Tibial artery (tissue), 4 donors: ENCODE measurements around the gene AQP5.

Experiments
- DNase-seq, 2 donors: peaks; one replicate each; pipeline ENCODE4 v3.0.0-alpha.2; 2019
- H3K27ac ChIP-seq, 2 donors: fragments of 200-600 bp; sonication (generic) in 1 of 2; 1 replicate in 1 of 2; 2 replicates in 1 of 2; pipeline ENCODE4 v1.5.1; 2018 to 2019; ENCODE audit warnings: mild to moderate bottlenecking in 1 of 2
- H3K27me3 ChIP-seq, 2 donors: fragments of 200-600 bp; sonication (generic) in 1 of 2; one replicate each; pipeline versions ENCODE4 v1.5.1 to v1.6.0; 2016 to 2019
- H3K36me3 ChIP-seq, 3 donors: fragments of 200-600 bp; sonication (generic) in 2 of 3; one replicate each; pipeline ENCODE4 v1.5.1; 2016 to 2019; ENCODE audit warnings: mild to moderate bottlenecking in 2 of 3
- H3K4me1 ChIP-seq, 4 donors: fragments of 200-600 bp; sonication (generic) in 2 of 4; 1 replicate in 3 of 4; 2 replicates in 1 of 4; pipeline ENCODE4 v1.5.1; 2016 to 2019
- H3K4me3 ChIP-seq, 2 donors: fragments of 200-600 bp; sonication (generic) in 1 of 2; 1 replicate in 1 of 2; 2 replicates in 1 of 2; pipeline ENCODE4 v1.5.1; 2018 to 2019; ENCODE audit warnings: mild to moderate bottlenecking in 2 of 2
- H3K9me3 ChIP-seq, 3 donors: fragments of 200-600 bp; sonication (generic) in 1 of 3; one replicate each; pipeline ENCODE4 v1.5.1; 2016 to 2019
- CTCF ChIP-seq, 2 experiments: fragments of 200-600 bp in 1 of 2; fragments of 450-650 bp in 1 of 2; IDR thresholded peaks; one replicate each; pipeline ENCODE4 v1.5.1; 2017 to 2019; ENCODE audit warnings: antibody characterized with exemption in 2 of 2, mild to moderate bottlenecking in 1 of 2, moderate library complexity in 1 of 2
- intact Hi-C: fragments of 100-400 bp; cut with DNase I; formaldehyde crosslinking; loops from one replicate; pipeline ENCODE4 v1.15.0; 2023; ENCODE audit warnings: low total_unique reads

AQP5 gene

GRCh38 chr12:49976557-49976956 is 14.9 kb downstream of the AQP5 start:
- Histone ChIP-seq H3K4me3 (no peak overlapping the region), H3K4me1 (peaks cover 0 to 16% (median 12%) of the 10 kb centered on the region in 4 donors), H3K9me3 (no peaks in the 10 kb centered on the region), H3K36me3 (no peaks in the 10 kb centered on the region), H3K27ac (no peak overlapping the region), H3K27me3 (no peaks in the 10 kb centered on the region)
- intact Hi-C loops: no loop called here
- DNase-seq: peak in 1 of 2 donors; percentile 53
- TF ChIP-seq CTCF (IDR thresholded peaks at IDR 0.05): no peak

DNA sequence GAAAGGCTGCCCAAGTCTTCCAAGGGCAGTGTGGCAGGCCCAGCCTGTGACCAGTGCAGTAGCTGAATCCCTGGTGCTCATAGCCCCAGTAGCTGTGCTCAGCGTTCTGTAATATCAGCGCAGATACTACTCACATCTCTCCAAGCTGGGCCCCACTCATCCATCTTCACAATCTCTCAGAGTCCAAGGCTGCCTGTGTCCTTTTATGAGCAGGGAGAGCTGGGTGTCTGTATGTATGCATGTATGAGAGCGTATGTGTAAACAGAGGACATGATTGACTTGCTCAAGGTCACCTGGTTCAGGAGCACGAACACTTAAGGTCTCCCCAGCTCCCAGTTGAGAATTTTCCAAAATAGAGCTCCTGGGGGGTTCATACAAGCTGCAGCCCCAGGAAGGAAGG is 16.5 kb downstream of the AQP5 start:
- Histone ChIP-seq H3K27ac (no peak overlapping the region), H3K4me1 (peaks cover 0 to 16% (median 12%) of the 10 kb centered on the region in 4 donors), H3K9me3 (no peaks in the 10 kb centered on the region), H3K36me3 (no peaks in the 10 kb centered on the region), H3K4me3 (no peak overlapping the region), H3K27me3 (no peaks in the 10 kb centered on the region)
- DNase-seq: no peak
- intact Hi-C loops: no loop called here
- TF ChIP-seq CTCF (IDR thresholded peaks at IDR 0.05): no peak

DNA sequence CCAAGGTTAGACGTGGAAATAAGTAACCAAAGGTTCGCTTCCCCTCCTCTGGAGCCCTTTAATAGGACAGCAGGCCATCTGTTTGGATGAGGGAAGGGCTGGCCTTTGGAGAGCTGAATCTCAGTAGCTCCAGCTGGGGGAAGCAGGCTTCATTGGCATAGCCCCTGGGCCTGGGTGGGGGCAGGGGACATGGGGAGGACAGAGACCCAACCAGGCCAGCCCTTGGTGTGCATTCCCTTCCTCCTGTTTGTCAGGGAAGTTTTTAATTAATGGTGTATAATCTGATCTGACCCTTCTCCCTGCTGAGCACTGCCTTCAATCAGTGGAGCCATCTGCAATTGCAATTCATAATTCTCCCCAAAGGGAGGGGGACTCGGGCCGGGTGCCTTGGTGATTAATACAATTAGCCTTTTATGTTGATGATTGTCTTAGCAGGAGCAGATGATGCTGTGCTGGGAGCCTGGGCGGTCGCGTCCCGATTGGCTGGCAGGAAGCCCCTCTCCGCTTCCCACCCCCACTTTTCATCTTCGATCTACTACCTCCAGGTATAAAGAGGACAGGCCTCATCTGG is 17.4 kb downstream of the AQP5 start:
- Histone ChIP-seq H3K4me3 (no peak overlapping the region), H3K36me3 (no peaks in the 10 kb centered on the region), H3K9me3 (no peaks in the 10 kb centered on the region), H3K27me3 (no peaks in the 10 kb centered on the region), H3K4me1 (peaks cover 0 to 21% (median 14%) of the 10 kb centered on the region in 4 donors), H3K27ac (no peak overlapping the region)
- TF ChIP-seq CTCF (IDR thresholded peaks at IDR 0.05): no peak
- peak in 1 of 2 donors; percentile 40 for DNase-seq
- intact Hi-C loops: no loop called here

GRCh38 chr12:49979791-49980190 is 18.1 kb downstream of the AQP5 start:
- no peaks in the 10 kb centered on the region for H3K9me3 ChIP-seq
- H3K27me3 ChIP-seq: no peaks in the 10 kb centered on the region
- no peak overlapping the region for H3K4me3 ChIP-seq
- no peak for TF ChIP-seq CTCF (IDR thresholded peaks at IDR 0.05)
- H3K27ac ChIP-seq: no peak overlapping the region
- DNase-seq: no peak
- H3K36me3 ChIP-seq: no peaks in the 10 kb centered on the region
- peaks cover 0 to 14% (median 9%) of the 10 kb centered on the region in 4 donors for H3K4me1 ChIP-seq
- intact Hi-C loops: no loop called here

GRCh38 chr12:49980501-49981349 is 19.1 kb downstream of the AQP5 start:
- no peaks in the 10 kb centered on the region for H3K36me3 ChIP-seq
- H3K4me1 ChIP-seq: peaks cover 0 to 7% (median 3%) of the 10 kb centered on the region in 4 donors
- H3K27me3 ChIP-seq: no peaks in the 10 kb centered on the region
- DNase-seq: no peak
- no peak for TF ChIP-seq CTCF (IDR thresholded peaks at IDR 0.05)
- H3K27ac ChIP-seq: no peak overlapping the region
- no peaks in the 10 kb centered on the region for H3K9me3 ChIP-seq
- no peak overlapping the region for H3K4me3 ChIP-seq
- intact Hi-C loops: no loop called here
